ENCODE data around the gene SLC46A3. TPM values are rescaled to one million over a fixed set of nuclear protein-coding genes. Genes with fewer than 3 reads are reported as not detected.
A peak's percentile ranks its signal among the peaks of the same experiment; 100 is the strongest.

SLC46A3 gene
- total RNA-seq, 1 experiment from 2014 or later: 2.3 TPM

DNA sequence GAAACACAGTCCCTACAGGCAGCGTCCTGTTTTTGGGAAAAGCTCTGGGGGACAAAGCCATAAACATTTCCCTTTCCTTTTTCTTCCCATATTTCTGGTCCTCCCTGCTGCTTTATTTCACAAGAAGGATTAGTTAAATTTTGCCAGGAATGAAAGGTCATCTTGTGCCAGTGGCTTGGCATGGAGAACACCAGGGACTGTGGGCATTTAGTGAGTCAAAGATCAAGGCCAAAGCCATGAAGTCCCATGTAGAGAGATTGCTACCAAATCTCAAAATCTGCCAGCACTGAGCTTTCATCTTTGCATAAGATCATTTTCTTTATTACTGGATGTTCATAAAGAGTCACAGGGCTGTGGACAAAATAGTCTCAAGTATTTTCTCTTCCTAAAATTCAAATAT, 29.1 kb upstream of the SLC46A3 start:
- POLR2A ChIA-PET (ENCODE audit: low non-redundant PET): no interaction called here
- DNase-seq (ENCODE audit: low spot score): no peak
- H3K4me3 ChIP-seq (ENCODE audit: low read depth, low read length, poor library complexity, severe bottlenecking): no peak overlapping the region
- no peaks in the 10 kb centered on the region for H3K27me3 ChIP-seq (replicated peaks; ENCODE audit: insufficient read depth, low read depth, low read length, poor library complexity)
- peaks cover 18% of the 10 kb centered on the region for H3K4me1 ChIP-seq (ENCODE audit: insufficient read depth, low read length, poor library complexity, severe bottlenecking)
- no peaks in the 10 kb centered on the region for H3K36me3 ChIP-seq (ENCODE audit: insufficient read depth, low read length, poor library complexity, severe bottlenecking)
- no TSS peak for BruUV-seq (replicated peaks)
- no peak overlapping the region for H3K27ac ChIP-seq (ENCODE audit: low read depth, low read length, poor library complexity, severe bottlenecking)
- intact Hi-C loops (cut with micrococcal nuclease; ENCODE audit: unreplicated experiment): no loop called here
- peaks cover 7% of the 10 kb centered on the region for H3K9me3 ChIP-seq (ENCODE audit: low read depth, low read length, poor library complexity, severe bottlenecking)
- no peak for TF ChIP-seq EZH2 (IDR thresholded peaks at IDR 0.05; ENCODE audit: borderline replicate concordance, low read depth, low read length, poor library complexity, severe bottlenecking)
- TF ChIP-seq, protein P1, sequence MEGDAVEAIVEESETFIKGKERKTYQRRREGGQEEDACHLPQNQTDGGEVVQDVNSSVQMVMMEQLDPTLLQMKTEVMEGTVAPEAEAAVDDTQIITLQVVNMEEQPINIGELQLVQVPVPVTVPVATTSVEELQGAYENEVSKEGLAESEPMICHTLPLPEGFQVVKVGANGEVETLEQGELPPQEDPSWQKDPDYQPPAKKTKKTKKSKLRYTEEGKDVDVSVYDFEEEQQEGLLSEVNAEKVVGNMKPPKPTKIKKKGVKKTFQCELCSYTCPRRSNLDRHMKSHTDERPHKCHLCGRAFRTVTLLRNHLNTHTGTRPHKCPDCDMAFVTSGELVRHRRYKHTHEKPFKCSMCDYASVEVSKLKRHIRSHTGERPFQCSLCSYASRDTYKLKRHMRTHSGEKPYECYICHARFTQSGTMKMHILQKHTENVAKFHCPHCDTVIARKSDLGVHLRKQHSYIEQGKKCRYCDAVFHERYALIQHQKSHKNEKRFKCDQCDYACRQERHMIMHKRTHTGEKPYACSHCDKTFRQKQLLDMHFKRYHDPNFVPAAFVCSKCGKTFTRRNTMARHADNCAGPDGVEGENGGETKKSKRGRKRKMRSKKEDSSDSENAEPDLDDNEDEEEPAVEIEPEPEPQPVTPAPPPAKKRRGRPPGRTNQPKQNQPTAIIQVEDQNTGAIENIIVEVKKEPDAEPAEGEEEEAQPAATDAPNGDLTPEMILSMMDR (conservative IDR thresholded peaks at IDR 0.05; ENCODE audit: low read depth, low read length): no peak
- CTCF ChIA-PET: no interaction called here

DNA sequence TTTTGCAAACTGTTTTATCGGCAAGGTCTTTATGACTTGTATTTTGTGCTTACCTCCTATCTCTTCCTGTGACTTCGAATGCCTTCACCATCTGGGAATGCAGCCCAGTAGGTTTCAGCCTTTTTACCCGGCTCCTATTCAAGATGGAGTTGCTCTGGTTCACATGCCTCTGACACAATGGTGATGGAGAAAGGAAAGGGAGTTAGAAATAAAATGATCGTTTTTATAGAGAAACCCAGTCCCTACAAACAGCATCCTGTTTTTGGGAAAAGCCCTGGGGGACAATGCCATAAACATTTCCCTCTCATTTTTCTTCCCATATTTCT, 27.5 kb upstream of the SLC46A3 start:
- Histone ChIP-seq H3K27me3 (replicated peaks; ENCODE audit: insufficient read depth, low read depth, low read length, poor library complexity) (no peaks in the 10 kb centered on the region), H3K27ac (ENCODE audit: low read depth, low read length, poor library complexity, severe bottlenecking) (no peak overlapping the region), H3K4me1 (ENCODE audit: insufficient read depth, low read length, poor library complexity, severe bottlenecking) (peaks cover 23% of the 10 kb centered on the region), H3K9me3 (ENCODE audit: low read depth, low read length, poor library complexity, severe bottlenecking) (peaks cover 7% of the 10 kb centered on the region), H3K4me3 (ENCODE audit: low read depth, low read length, poor library complexity, severe bottlenecking) (no peak overlapping the region), H3K36me3 (ENCODE audit: insufficient read depth, low read length, poor library complexity, severe bottlenecking) (no peaks in the 10 kb centered on the region)
- intact Hi-C loops (cut with micrococcal nuclease; ENCODE audit: unreplicated experiment): no loop called here
- CTCF ChIA-PET: no interaction called here
- no peak for DNase-seq (ENCODE audit: low spot score)
- TF ChIP-seq, protein P1 (conservative IDR thresholded peaks at IDR 0.05; ENCODE audit: low read depth, low read length): no peak
- TF ChIP-seq EZH2 (IDR thresholded peaks at IDR 0.05; ENCODE audit: borderline replicate concordance, low read depth, low read length, poor library complexity, severe bottlenecking): no peak
- BruUV-seq (replicated peaks): no TSS peak
- POLR2A ChIA-PET (ENCODE audit: low non-redundant PET): no interaction called here

DNA sequence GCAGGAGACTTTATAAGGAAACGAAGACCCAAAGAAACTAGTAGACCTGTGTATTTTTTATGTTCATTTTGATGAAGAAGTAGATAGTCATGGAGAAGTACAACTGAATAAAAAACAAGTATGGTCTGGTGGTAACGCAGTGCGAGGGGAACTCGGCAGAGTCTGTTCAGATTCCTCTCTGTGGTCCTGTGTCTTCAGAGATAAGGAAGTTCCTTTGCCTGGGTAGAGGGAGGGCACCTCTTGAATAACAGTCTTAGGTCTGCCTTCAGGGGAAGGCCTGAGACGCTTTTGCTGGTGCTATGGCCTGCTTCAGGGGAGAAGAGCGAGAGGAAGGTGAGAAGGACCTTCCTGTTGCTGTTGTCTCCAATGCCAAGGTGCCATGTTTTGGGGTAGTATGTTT, 25.9 kb upstream of the SLC46A3 start:
- Histone ChIP-seq H3K27ac (ENCODE audit: low read depth, low read length, poor library complexity, severe bottlenecking) (peak overlapping the region; percentile 71), H3K27me3 (replicated peaks; ENCODE audit: insufficient read depth, low read depth, low read length, poor library complexity) (no peaks in the 10 kb centered on the region), H3K4me1 (ENCODE audit: insufficient read depth, low read length, poor library complexity, severe bottlenecking) (peaks cover 18% of the 10 kb centered on the region), H3K36me3 (ENCODE audit: insufficient read depth, low read length, poor library complexity, severe bottlenecking) (no peaks in the 10 kb centered on the region), H3K4me3 (ENCODE audit: low read depth, low read length, poor library complexity, severe bottlenecking) (no peak overlapping the region), H3K9me3 (ENCODE audit: low read depth, low read length, poor library complexity, severe bottlenecking) (peaks cover 5% of the 10 kb centered on the region)
- no TSS peak for BruUV-seq (replicated peaks)
- ChIA-PET POLR2A (ENCODE audit: low non-redundant PET) (no interaction called here), CTCF (no interaction called here)
- no peak for TF ChIP-seq EZH2 (IDR thresholded peaks at IDR 0.05; ENCODE audit: borderline replicate concordance, low read depth, low read length, poor library complexity, severe bottlenecking)
- DNase-seq (ENCODE audit: low spot score): no peak
- intact Hi-C loops (cut with micrococcal nuclease; ENCODE audit: unreplicated experiment): no loop called here

DNA sequence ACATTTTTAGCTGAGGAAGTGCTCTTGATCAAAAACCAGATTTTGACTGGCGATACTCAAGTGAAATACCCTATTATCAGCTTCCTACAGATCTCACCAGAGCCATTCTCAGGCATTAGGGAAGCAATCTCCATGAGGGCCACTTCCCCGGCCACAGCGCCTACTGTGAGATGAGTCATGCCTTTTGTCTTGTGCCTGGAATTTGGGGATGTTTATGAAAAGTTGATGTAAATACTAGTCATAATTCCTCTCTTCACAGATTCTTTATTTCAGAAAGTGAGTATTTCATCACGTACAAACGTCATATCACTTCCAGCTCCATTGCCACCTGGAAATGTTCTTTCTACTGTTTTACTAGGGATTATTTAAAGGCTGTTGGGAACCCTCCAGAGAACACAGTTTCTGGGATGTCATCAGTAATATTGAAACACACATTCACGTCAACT, 25.3 kb upstream of the SLC46A3 start:
- peak overlapping the region; percentile 71 for H3K27ac ChIP-seq (ENCODE audit: low read depth, low read length, poor library complexity, severe bottlenecking)
- TF ChIP-seq EZH2 (IDR thresholded peaks at IDR 0.05; ENCODE audit: borderline replicate concordance, low read depth, low read length, poor library complexity, severe bottlenecking): no peak
- TF ChIP-seq, protein P1 (conservative IDR thresholded peaks at IDR 0.05; ENCODE audit: low read depth, low read length): no peak
- POLR2A ChIA-PET (ENCODE audit: low non-redundant PET): interaction anchor here (1.1 kb wide), 1 partner anchor 28 kb away, joined by 3 read pairs; no protein-coding TSS in a partner anchor
- H3K4me1 ChIP-seq (ENCODE audit: insufficient read depth, low read length, poor library complexity, severe bottlenecking): peaks cover 18% of the 10 kb centered on the region
- DNase-seq (ENCODE audit: low spot score): peak; percentile 91
- no peaks in the 10 kb centered on the region for H3K36me3 ChIP-seq (ENCODE audit: insufficient read depth, low read length, poor library complexity, severe bottlenecking)
- no TSS peak for BruUV-seq (replicated peaks)
- intact Hi-C loops (cut with micrococcal nuclease; ENCODE audit: unreplicated experiment): no loop called here
- H3K27me3 ChIP-seq (replicated peaks; ENCODE audit: insufficient read depth, low read depth, low read length, poor library complexity): no peaks in the 10 kb centered on the region
- CTCF ChIA-PET: interaction anchor here (0.5 to 1.0 kb wide), 2 partner anchors 53 to 1660 kb away, joined by 3 to 4 read pairs; no protein-coding TSS in a partner anchor
- H3K4me3 ChIP-seq (ENCODE audit: low read depth, low read length, poor library complexity, severe bottlenecking): no peak overlapping the region
- no peaks in the 10 kb centered on the region for H3K9me3 ChIP-seq (ENCODE audit: low read depth, low read length, poor library complexity, severe bottlenecking)

All from A673 (cell line).